ENCODE measurements around the gene ATF4. TPM values are rescaled to one million over a fixed set of nuclear protein-coding genes. Genes with fewer than 3 reads are reported as not detected.

Gene ATF4
- total and polyA plus RNA-seq, 2 of the 8 experiments (the other 6 are each of a cell fraction or from before 2014, with no cell fraction given): 553 to 704 TPM

DNA sequence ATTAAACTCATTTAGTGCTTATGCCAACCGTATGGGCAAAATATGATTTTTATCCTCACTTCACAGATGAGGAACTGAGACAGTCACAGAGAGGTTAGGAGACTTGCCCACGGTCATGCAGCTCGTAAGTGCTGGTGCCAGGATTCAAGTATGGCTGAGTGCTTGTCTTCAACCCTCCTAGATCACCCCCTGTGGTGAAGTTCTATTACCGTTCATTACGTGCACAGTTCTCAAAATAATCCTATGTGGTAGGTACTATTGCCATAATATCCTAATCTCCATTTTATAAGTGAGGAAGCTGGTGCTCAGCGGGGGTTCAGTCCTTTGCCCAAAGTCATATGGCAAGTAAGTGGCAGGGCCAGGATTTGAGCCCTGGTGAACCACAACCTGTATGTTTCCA, 16.7 kb upstream of the ATF4 start (continued):
- TF ChIP-seq RXRA (IDR thresholded peaks at IDR 0.05; ENCODE audit: insufficient read depth, low read depth, low read length) (no peak), NANOG (IDR thresholded peaks at IDR 0.05; ENCODE audit: insufficient read depth, low read depth, low read length, poor library complexity, severe bottlenecking) (no peak), SRF (IDR thresholded peaks at IDR 0.05; ENCODE audit: low read depth, low read length) (no peak), SP2 (IDR thresholded peaks at IDR 0.05; ENCODE audit: low read length) (no peak), CBX5 (IDR thresholded peaks at IDR 0.05; ENCODE audit: low read depth, low read length) (no peak), RNF2 (IDR thresholded peaks at IDR 0.05; ENCODE audit: borderline replicate concordance, low read depth, low read length, missing control alignments, poor library complexity, severe bottlenecking) (no peak)

All from H1 (cell line).